ENCODE data around the gene RNF149.
"Not testable (repeated sequence)": the region's sequence is repeated elsewhere in the genome, so short reads cannot be mapped to it uniquely, and the experiment has no call there.

Gene RNF149

GRCh38 chr2:101308432-101309210 is at the start of gene RNF149:
Gene RNF149 (minus strand): TSS chr2:101308701. CDS start chr2:101308588, 113 bp downstream.
- ATAC-seq (peak; percentile 73), DNase-seq (peak; percentile 96)

GRCh38 chr2:101357376-101357775 is 48.9 kb upstream of the RNF149 start:
- ATAC-seq (no peak), DNase-seq (no peak)

- no peak for ATAC-seq
- no peak for DNase-seq
These were observed 48.0 kb upstream of the RNF149 start for GRCh38 chr2:101356521-101356920.

- DNase-seq (no peak), ATAC-seq (no peak)
These were observed 47.6 kb upstream of the RNF149 start for GRCh38 chr2:101356055-101356454.

GRCh38 chr2:101355401-101356054 is 47.0 kb upstream of the RNF149 start:
- ATAC-seq (no peak), DNase-seq (no peak)

GRCh38 chr2:101354420-101355311 is 46.2 kb upstream of the RNF149 start:
- DNase-seq, result no peak
- ATAC-seq, result no peak

- ATAC-seq, result not testable (repeated sequence)
These were observed 44.1 kb upstream of the RNF149 start for GRCh38 chr2:101352631-101353030.

GRCh38 chr2:101351207-101351606 is 42.7 kb upstream of the RNF149 start:
- DNase-seq (no peak), ATAC-seq (no peak)

More at GRCh38 chr2:101352631-101353030, 44.1 kb upstream of the RNF149 start:
- DNase-seq, result not testable (repeated sequence)

GRCh38 chr2:101349893-101350662 is 41.6 kb upstream of the RNF149 start:
- DNase-seq, result no peak
- ATAC-seq, result no peak

GRCh38 chr2:101348883-101349282 is 40.4 kb upstream of the RNF149 start:
- ATAC-seq, result no peak

GRCh38 chr2:101346909-101347308 is 38.4 kb upstream of the RNF149 start:
- ATAC-seq (no peak), DNase-seq (no peak)

More at GRCh38 chr2:101348883-101349282, 40.4 kb upstream of the RNF149 start:
- DNase-seq, result no peak

GRCh38 chr2:101344137-101344536 is 35.6 kb upstream of the RNF149 start:
- DNase-seq (no peak), ATAC-seq (no peak)

GRCh38 chr2:101342625-101343008 is 34.1 kb upstream of the RNF149 start:
- ATAC-seq (no peak), DNase-seq (no peak)

- peak; percentile 49 for ATAC-seq
- DNase-seq, result peak; percentile 82
These were observed 33.6 kb upstream of the RNF149 start for GRCh38 chr2:101341901-101342624.

GRCh38 chr2:101341421-101341820 is 32.9 kb upstream of the RNF149 start:
- DNase-seq (peak; percentile 59), ATAC-seq (no peak)

GRCh38 chr2:101340141-101340551 is 31.6 kb upstream of the RNF149 start:
- DNase-seq (no peak), ATAC-seq (no peak)

- DNase-seq, result no peak
- ATAC-seq, result no peak
These were observed 30.9 kb upstream of the RNF149 start for GRCh38 chr2:101339266-101339880.

- ATAC-seq, result no peak
- no peak for DNase-seq
These were observed 29.4 kb upstream of the RNF149 start for GRCh38 chr2:101337877-101338276.

- ATAC-seq, result peak; percentile 39
- DNase-seq, result no peak
These were observed 24.6 kb upstream of the RNF149 start for GRCh38 chr2:101332885-101333766.

GRCh38 chr2:101331202-101331601 is 22.7 kb upstream of the RNF149 start:
- DNase-seq, result no peak
- ATAC-seq, result no peak
